Dermis microvascular lymphatic vessel endothelial cell (primary cell): ENCODE measurements around the gene CFAP251. TPM values are rescaled to one million over a fixed set of nuclear protein-coding genes. Genes with fewer than 3 reads are reported as not detected.
"Not testable (repeated sequence)": the region's sequence is repeated elsewhere in the genome, so short reads cannot be mapped to it uniquely, and the experiment has no call there.

Source experiments
- DNase-seq, 2 donors: peaks; one replicate each; pipeline versions ENCODE4 v3.0.0 to v3.0.0-alpha.2; 2010; ENCODE audit warnings: low read depth in 2 of 2
- total RNA-seq: library from RNA; depleted of rRNA; stranded (reverse); fragments of >200 nt; gene quantifications from 2 replicates; pipeline ENCODE4 v1.2.1, GENCODE V29; 2014

Gene CFAP251
- total RNA-seq, 1 donor from 2014 or later, result 2.3 TPM

- DNase-seq, result no peak
Measured at GRCh38 chr12:121974026-121974985, 55.9 kb downstream of the CFAP251 start.

DNA sequence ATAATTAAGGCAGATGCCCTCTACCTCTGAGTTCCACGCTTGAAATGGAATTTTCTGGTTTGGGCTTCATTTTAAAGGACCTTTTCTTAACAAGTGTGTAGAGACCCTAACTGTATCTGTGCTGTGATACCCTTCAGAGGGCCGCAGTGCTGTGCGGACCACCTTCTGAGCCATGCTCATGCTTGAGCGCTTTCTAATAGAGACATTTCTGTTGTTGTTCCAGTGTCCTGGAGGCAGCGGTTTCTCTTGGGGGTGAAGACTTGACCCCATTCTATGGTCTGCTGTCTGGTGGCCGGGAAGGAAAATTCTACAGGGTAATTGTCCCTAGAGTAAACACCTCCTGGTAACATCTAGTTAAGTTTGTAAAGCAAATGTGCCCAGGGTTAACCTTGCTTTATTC, 56.6 kb downstream of the CFAP251 start:
- no peak for DNase-seq

- DNase-seq, result no peak
Measured at GRCh38 chr12:121976950-121977349, 58.6 kb downstream of the CFAP251 start.

- DNase-seq, result no peak
Measured at GRCh38 chr12:121980191-121980891, 61.9 kb downstream of the CFAP251 start.

DNA sequence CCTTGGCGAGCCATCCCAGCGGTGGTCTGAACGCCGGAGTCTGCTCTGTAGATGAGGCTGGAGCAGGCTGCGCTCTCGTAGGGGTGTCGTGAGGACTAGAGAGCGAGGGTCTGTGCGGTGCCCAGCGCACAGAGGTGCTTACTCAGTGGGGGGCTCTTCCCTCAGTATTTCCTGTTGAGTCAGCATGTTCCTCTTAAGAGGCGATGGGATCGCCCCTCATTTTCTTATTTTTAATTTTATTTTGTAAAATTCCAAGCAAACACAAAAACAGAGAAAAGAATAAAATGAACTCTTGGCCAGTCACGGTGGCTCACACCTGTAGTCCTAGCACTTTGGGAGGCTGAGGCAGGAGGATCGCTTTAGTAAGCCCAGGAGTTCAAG, 62.5 kb downstream of the CFAP251 start:
- DNase-seq, result no peak

- no peak for DNase-seq
Measured at GRCh38 chr12:121981456-121981855, 63.1 kb downstream of the CFAP251 start.

DNA sequence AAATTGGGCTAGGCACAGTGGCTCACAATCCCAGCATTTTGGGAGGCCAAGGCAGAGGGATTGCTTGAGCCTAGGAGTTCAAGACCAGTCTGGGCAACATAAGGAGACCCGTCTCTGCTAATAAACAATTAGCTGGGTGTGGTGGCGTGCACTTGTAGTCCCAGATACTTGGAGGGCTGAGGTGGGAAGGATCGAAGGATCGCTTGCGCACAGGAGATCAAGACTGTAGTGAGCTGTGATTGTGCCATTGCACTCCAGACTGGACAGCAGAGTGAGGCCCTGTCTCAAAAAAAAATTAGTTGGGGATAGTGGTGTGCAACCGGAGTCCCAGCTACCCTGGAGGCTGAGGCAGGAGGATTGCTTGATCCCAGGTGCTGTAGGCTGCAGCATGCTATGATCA, 64.6 kb downstream of the CFAP251 start:
- DNase-seq, result no peak

- no peak for DNase-seq
Measured at GRCh38 chr12:121983536-121984210, 65.3 kb downstream of the CFAP251 start.

DNA sequence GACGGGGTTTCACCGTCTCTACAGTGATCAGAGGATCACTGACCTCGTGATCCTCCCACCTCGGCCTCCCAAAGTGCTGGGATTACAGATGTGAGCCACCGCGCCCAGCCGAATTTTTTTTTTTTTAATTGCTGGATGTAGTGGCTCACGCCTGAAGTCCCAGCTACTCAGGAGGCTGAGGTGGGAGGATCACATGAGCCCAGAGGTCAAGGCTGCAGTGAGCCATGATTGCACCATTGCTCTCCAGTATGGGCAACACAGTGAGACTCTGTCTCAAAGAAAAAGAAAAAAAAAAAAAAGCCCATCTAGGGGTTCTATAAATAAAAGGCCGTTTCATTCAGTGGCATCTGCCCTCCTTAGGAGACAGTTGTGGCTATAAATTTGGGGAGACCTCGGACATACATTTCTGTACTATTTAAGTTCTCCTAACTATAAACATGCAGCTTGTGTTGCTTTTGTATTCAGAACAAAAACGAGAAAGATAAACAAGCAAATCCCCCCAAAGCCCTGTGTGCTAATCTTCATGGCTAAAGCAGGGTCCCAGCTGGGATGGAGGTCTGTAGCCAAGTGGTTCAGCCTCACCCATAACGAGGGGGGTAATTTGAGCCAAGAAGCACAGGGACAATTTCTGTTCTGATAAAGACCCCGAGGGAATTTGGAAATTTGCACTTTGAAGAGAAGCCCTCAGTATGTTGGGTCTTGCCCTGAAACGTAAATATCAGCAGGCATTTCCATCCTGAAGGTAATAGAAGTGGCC, 68.3 kb downstream of the CFAP251 start:
- no peak for DNase-seq

- not testable (repeated sequence) for DNase-seq
Measured at GRCh38 chr12:121988519-121988918, 70.1 kb downstream of the CFAP251 start.

GRCh38 chr12:121989276-121990113, 71.1 kb downstream of the CFAP251 start:
- DNase-seq, result no peak

GRCh38 chr12:121990114-121990647, 71.8 kb downstream of the CFAP251 start:
- DNase-seq, result no peak

DNA sequence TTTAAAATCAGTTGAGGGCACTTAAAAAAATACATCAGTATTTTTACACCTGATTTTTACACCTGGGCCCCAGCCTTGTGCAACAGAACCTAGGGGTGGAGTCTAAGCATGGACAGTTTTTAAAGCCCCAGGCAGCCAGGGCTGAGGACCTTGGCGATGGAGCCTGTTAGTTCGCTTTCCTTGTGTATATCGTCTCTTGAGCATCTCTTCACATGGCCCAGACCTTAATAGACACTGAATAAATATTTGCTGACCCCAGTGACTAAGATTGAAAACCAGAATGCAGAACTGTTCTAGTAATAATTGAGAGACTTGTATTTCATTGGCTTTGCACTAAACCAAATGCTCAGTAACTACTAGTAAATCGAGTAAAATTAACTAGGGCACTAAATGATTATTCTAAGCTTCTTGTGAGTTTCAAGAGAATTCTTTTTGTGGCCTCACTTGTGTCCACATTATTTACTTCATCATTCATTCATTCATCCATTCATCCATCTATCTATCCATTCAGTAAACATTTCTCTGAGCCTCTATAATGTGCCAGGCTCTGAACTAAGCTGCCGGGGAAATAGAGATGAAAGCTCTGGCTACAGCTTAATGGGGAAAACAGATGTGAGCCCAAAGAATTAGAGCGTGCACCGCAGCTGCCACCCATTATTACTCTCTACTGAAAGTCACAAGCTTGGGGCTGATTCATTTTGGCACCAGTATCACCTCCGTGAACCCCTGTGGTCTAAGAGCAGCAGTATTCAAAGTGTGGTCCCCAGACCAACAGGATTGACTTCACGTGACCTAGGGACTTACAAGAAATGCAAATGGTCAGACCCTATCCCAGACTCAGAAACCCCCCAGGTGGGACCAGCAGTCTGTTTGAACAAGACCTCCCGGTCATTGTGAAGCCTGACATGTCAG, 72.6 kb downstream of the CFAP251 start:
- no peak for DNase-seq

- peak; percentile 50 to 97 for DNase-seq
Measured at GRCh38 chr12:121992059-121992879, 73.9 kb downstream of the CFAP251 start.

GRCh38 chr12:121996050-121996944, 77.9 kb downstream of the CFAP251 start:
- DNase-seq, result no peak

GRCh38 chr12:121996945-121997612, 78.7 kb downstream of the CFAP251 start:
- no peak for DNase-seq
